ENCODE measurements around the gene ATG2A.

ATG2A gene

DNA sequence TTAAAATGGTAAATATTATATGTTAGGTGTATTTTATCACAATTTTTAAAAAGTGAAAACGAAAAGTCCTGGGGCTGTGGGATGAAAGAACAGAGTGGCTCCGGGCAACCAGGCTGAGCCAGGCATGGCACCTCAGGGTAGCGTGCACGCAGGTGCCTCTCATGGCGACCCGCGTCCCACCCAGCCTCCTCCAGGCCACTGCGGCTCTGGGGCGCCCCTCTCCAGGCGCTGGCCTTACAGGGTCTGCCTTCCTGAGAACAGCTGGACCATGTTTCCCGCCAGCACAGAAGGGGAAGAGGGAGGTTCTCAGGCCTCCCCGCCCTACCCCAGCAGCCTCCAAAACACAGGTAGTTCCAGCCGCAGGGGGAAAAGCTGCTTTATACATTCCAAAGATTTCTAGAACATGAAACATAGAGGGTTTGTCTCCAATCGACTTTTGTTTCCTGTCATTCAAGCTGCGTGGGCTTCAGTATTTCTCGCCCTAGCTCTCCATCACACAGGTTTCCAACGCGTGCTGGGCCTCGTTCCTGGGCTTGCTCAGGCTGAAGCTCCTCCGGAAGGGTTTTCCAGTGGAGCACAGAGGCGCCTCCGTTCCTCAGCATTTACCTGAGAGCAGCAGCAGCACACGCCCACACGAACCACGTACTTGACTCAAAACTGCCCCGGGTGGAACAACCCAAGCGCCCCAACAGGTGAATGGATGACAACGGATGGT, 49.1 kb downstream of the ATG2A start:
- DNase-seq (ENCODE audit: extremely low read depth, low read depth): no peak
- H3K4me3 ChIP-seq (replicated peaks; ENCODE audit: low read depth, low read length): no peak overlapping the region
- TF ChIP-seq, protein P1, sequence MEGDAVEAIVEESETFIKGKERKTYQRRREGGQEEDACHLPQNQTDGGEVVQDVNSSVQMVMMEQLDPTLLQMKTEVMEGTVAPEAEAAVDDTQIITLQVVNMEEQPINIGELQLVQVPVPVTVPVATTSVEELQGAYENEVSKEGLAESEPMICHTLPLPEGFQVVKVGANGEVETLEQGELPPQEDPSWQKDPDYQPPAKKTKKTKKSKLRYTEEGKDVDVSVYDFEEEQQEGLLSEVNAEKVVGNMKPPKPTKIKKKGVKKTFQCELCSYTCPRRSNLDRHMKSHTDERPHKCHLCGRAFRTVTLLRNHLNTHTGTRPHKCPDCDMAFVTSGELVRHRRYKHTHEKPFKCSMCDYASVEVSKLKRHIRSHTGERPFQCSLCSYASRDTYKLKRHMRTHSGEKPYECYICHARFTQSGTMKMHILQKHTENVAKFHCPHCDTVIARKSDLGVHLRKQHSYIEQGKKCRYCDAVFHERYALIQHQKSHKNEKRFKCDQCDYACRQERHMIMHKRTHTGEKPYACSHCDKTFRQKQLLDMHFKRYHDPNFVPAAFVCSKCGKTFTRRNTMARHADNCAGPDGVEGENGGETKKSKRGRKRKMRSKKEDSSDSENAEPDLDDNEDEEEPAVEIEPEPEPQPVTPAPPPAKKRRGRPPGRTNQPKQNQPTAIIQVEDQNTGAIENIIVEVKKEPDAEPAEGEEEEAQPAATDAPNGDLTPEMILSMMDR (IDR thresholded peaks at IDR 0.05; ENCODE audit: low read depth, low read length, missing control alignments): no peak

DNA sequence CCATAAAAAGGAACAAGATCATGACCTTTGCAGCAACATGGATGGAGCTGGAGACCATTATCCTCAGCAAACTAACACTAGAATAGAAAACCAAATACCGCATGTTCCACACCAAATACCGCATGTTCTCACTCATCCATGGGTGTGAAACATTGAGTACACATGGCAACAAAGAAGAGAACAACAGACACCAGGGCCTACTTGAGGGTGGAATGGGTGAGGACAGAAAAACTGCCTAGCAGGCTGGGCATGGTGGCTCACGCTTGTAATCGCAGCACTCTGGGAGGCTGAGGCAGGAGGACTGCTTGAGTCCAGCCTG, 50.9 kb downstream of the ATG2A start:
- TF ChIP-seq, protein P1 (IDR thresholded peaks at IDR 0.05; ENCODE audit: low read depth, low read length, missing control alignments): no peak
- no peak overlapping the region for H3K4me3 ChIP-seq (replicated peaks; ENCODE audit: low read depth, low read length)
- DNase-seq (ENCODE audit: extremely low read depth, low read depth): no peak

DNA sequence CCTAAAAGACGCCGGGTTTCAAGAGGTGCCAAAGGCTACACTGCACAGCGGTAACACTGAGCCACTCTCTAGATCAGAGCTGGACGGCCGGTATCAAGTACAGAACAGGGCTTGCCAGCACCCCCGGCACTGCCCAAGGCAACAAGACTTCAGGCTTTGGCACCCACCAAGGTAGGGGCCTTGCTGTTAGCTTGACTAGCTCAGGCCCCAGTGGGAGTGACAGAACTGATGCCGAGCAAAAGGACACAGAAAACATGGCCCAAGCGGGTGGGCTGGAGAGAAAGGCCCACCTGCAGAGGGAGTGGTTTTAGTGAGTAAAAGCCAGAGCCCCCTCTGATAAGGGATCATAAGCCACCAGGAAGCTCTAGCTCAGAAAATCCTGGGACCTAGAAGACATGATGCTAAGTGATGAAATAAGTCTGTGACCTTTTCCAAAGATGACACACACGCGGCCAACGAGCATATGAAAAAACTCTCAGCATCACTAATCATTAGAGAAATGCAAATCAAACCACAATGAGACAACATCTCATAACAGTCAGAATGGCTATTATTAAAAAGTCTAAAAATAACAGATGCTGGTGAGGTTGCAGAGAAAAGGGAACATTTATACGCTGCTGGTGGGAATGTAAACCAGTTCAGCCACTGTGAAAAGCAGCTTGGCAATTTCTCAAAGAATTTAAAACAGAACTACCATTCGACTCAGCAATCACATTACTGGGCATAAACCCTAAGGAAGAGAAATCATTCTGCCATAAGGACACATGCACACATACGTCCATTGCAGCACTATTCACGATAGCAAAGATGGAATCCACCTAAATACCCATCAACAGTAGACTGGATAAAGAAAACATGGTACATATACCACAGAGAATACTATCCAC, 51.5 kb downstream of the ATG2A start:
- no peak for DNase-seq (ENCODE audit: extremely low read depth, low read depth)
- TF ChIP-seq, protein P1 (IDR thresholded peaks at IDR 0.05; ENCODE audit: low read depth, low read length, missing control alignments): no peak
- no peak overlapping the region for H3K4me3 ChIP-seq (replicated peaks; ENCODE audit: low read depth, low read length)

DNA sequence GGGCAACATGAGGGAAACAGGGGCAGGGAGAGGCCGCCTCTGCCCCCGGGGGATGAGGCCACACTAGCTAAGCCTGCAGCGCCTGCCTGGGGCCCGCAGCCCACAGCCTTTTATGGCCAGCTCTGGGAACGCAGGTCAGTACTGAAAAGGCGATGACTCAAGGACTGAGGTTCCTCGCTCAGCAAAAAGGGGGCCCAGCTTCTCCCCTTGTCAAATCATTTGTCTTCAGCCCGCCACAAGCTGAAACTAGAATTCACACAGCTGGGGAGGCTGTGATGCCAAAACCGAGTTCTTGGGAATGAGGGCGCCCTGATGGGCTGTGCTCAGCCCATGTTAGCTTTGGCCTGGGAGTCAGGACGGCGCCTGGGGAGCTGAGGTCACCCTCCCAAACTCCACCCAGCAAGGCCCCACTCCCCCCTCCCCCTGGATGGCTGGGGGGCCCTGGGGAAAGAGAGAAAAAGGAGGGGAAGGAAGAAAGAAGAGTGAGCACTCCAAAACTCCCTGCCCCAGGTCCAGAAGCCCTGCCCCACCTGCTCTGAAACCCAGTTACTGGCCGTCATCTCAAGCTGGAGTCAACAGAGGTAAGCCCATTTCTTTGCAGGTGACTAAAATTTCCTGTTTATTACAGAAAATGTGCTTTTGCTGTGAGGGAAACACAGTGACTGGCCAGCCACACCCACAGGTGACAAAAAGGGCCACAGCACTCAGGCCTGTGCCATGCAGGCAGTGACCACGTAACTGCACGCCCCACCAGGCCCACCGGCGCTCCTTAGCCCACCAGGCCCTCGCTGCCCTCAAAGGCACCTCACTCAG, 52.3 kb downstream of the ATG2A start:
- DNase-seq (ENCODE audit: extremely low read depth, low read depth): no peak
- H3K4me3 ChIP-seq (replicated peaks; ENCODE audit: low read depth, low read length): no peak overlapping the region
- TF ChIP-seq, protein P1 (IDR thresholded peaks at IDR 0.05; ENCODE audit: low read depth, low read length, missing control alignments): no peak

DNA sequence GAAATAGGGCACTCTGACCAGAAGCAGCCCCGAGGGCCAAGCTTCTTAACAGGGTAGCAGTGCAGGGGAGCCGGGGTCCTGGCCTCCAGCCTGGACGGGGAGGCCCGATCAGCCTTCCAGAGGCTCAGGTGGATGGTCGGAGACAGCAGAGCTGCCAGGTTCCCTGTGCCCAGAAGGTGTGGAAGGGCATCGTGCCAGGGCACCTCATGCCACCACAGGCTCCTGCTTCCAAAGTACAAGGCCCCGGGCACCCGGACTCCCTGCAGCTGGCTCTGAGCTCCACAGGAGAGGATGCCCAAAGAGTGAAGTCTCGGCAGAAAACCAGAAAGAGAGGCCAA, 52.9 kb downstream of the ATG2A start:
- no peak for DNase-seq (ENCODE audit: extremely low read depth, low read depth)
- H3K4me3 ChIP-seq (replicated peaks; ENCODE audit: low read depth, low read length): no peak overlapping the region
- TF ChIP-seq, protein P1 (IDR thresholded peaks at IDR 0.05; ENCODE audit: low read depth, low read length, missing control alignments): no peak

DNA sequence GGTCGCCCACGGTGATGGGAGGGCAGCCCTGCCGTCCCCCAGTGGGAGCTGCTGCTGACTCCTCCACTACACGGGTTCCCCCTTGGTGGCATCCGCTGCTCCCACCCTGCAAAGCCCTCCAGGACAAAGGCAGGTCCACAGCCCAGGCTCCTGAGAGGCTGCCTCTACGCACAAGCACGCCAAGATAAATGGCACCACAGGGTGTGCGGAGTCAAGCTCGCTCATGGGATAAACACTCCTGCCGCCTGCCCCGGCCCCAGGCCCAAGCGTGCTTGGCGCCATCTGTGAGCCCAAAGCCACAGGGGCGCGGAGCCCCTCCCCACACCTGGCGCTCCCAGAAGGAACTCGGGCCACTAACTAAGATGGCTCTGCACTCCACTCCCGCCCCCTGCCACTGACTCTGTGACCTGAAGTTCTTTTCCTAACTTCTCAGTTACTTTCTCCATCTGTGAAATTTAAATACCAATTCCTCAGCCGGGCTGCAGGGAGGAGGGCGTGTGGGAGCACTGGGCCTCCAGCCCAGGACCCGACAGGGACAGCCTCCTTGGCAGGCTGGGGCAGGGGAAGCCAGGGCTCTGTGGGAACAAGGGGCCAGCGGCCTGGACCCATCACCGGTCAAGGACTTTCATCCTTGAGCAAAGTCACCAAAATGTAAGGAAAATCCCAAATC, 53.5 kb downstream of the ATG2A start:
- H3K4me3 ChIP-seq (replicated peaks; ENCODE audit: low read depth, low read length): no peak overlapping the region

More for the DNA sequence above, 53.5 kb downstream of the ATG2A start:
- DNase-seq (ENCODE audit: extremely low read depth, low read depth): no peak
- TF ChIP-seq, protein P1 (IDR thresholded peaks at IDR 0.05; ENCODE audit: low read depth, low read length, missing control alignments): no peak

Measured in HFF-Myc (cell line).